ENCODE measurements around the gene CD40.

The CD40 gene

GRCh38 chr20:46156065-46156464 lies 38.0 kb downstream of the CD40 start:
- no peak for DNase-seq
- no peak for ATAC-seq (replicated peaks)
- H3K27ac Mint-ChIP-seq: no peak overlapping the region
- peaks cover 18 to 19% of the 10 kb centered on the region in 2 donors for H3K27me3 Mint-ChIP-seq
- no peaks in the 10 kb centered on the region for H3K36me3 Mint-ChIP-seq
- no peaks in the 10 kb centered on the region for H3K9me3 Mint-ChIP-seq
- H3K4me1 Mint-ChIP-seq: no peaks in the 10 kb centered on the region
- no peak overlapping the region for H3K4me3 Mint-ChIP-seq

GRCh38 chr20:46157076-46157592 lies 39.0 kb downstream of the CD40 start:
- ATAC-seq (replicated peaks) (no peak), DNase-seq (no peak)
- Mint-ChIP-seq H3K4me3 (no peak overlapping the region), H3K9me3 (no peaks in the 10 kb centered on the region), H3K27me3 (peaks cover 25 to 26% of the 10 kb centered on the region in 2 donors), H3K27ac (no peak overlapping the region), H3K4me1 (no peaks in the 10 kb centered on the region), H3K36me3 (no peaks in the 10 kb centered on the region)

DNA sequence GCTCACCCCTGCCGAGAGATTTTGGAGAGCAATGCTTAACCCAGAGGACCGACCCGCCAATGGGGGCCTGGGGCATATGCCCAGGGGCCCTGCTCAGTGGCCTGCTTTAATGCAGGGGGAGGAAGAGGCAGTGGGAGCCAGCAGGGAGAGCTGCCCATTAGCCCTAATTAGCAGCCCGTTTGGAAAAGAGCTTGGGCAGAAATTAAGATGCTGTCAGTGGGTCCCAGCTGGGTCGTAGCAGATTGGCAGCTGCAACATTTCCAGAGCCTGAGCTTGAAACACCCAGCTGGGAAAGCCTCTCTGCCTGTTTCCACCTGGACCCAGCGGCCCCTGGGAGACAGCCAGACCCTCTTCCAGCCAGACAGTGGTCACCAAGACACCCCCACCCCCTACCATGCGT lies 39.5 kb downstream of the CD40 start:
- no peak for ATAC-seq (replicated peaks)

GRCh38 chr20:46158476-46158987 lies 40.4 kb downstream of the CD40 start:
- Mint-ChIP-seq H3K27ac (no peak overlapping the region), H3K36me3 (no peaks in the 10 kb centered on the region), H3K9me3 (no peaks in the 10 kb centered on the region), H3K27me3 (peaks cover 34 to 39% of the 10 kb centered on the region in 2 donors), H3K4me3 (no peak overlapping the region), H3K4me1 (no peaks in the 10 kb centered on the region)
- DNase-seq: no peak
- ATAC-seq (replicated peaks): no peak

More for the DNA sequence above, 39.5 kb downstream of the CD40 start:
- H3K36me3 Mint-ChIP-seq: no peaks in the 10 kb centered on the region
- no peak overlapping the region for H3K4me3 Mint-ChIP-seq
- no peaks in the 10 kb centered on the region for H3K4me1 Mint-ChIP-seq
- peaks cover 30 to 31% of the 10 kb centered on the region in 2 donors for H3K27me3 Mint-ChIP-seq
- H3K9me3 Mint-ChIP-seq: no peaks in the 10 kb centered on the region
- DNase-seq: no peak
- H3K27ac Mint-ChIP-seq: no peak overlapping the region

- peak; percentile 51 to 68 for ATAC-seq (replicated peaks)
- no peaks in the 10 kb centered on the region for H3K36me3 Mint-ChIP-seq
- peaks cover 40 to 46% of the 10 kb centered on the region in 2 donors for H3K27me3 Mint-ChIP-seq
Observed at GRCh38 chr20:46159101-46159897, 41.2 kb downstream of the CD40 start.

DNA sequence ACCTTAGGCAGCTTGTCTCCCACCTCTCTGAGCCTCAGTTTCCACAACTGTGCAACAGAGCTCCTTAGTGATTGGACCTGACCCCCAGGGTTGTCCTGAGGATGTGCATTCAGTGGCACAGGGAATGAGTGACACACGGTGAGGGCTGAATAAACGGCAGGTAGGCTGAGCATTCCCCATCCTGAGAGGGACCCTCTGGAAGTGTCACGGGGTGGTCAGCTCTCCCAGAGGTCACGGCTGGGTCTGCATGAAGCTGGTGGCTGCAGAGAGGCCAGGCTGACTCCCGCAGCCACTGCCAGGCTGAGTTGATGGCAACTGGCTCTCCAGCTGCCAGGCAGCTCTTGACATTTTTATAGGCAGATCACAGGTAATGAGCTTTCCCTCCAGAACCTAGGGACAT lies 42.5 kb downstream of the CD40 start:
- Mint-ChIP-seq H3K4me3 (no peak overlapping the region), H3K9me3 (no peaks in the 10 kb centered on the region), H3K4me1 (no peaks in the 10 kb centered on the region), H3K27ac (no peak overlapping the region), H3K27me3 (peaks cover 39 to 42% of the 10 kb centered on the region in 2 donors), H3K36me3 (no peaks in the 10 kb centered on the region)
- DNase-seq: no peak
- no peak for ATAC-seq (replicated peaks)

More at GRCh38 chr20:46159101-46159897, 41.2 kb downstream of the CD40 start:
- Mint-ChIP-seq H3K27ac (no peak overlapping the region), H3K4me3 (no peak overlapping the region), H3K4me1 (no peaks in the 10 kb centered on the region), H3K9me3 (no peaks in the 10 kb centered on the region)
- no peak for DNase-seq

GRCh38 chr20:46161921-46162320 lies 43.8 kb downstream of the CD40 start:
- no peak for ATAC-seq (replicated peaks)
- no peak overlapping the region for H3K4me3 Mint-ChIP-seq
- no peaks in the 10 kb centered on the region for H3K9me3 Mint-ChIP-seq
- no peak for DNase-seq
- no peak overlapping the region for H3K27ac Mint-ChIP-seq
- peaks cover 51 to 54% of the 10 kb centered on the region in 2 donors for H3K27me3 Mint-ChIP-seq
- no peaks in the 10 kb centered on the region for H3K4me1 Mint-ChIP-seq
- no peaks in the 10 kb centered on the region for H3K36me3 Mint-ChIP-seq

DNA sequence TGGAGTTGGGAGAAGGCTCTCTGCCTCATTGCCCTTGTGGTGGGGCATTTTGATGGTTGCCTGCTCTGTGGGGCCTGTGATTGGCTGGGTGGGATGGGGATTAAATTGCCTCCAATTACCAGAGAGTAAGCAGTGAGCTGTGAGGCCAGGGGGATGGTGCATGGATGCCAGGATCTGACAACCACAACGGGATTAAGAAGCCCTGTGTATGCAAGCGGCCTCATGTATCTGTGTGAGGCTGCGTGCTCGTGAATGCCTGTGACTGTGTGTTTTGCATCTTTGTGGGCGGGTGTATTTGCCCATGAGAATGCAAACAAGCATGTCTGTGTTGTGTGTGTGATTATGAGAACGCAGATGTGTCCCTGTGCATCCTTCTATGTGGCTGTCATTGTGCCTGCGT lies 46.1 kb downstream of the CD40 start:
- Mint-ChIP-seq H3K9me3 (no peaks in the 10 kb centered on the region), H3K27me3 (peaks cover 56 to 70% of the 10 kb centered on the region in 2 donors), H3K4me1 (no peaks in the 10 kb centered on the region), H3K36me3 (no peaks in the 10 kb centered on the region), H3K27ac (no peak overlapping the region), H3K4me3 (no peak overlapping the region)
- ATAC-seq (replicated peaks) (no peak), DNase-seq (no peak)

- no peak for ATAC-seq (replicated peaks)
- no peak for DNase-seq
- no peaks in the 10 kb centered on the region for H3K36me3 Mint-ChIP-seq
- no peak overlapping the region for H3K4me3 Mint-ChIP-seq
- peaks cover 61 to 65% of the 10 kb centered on the region in 2 donors for H3K27me3 Mint-ChIP-seq
- H3K27ac Mint-ChIP-seq: no peak overlapping the region
- no peaks in the 10 kb centered on the region for H3K9me3 Mint-ChIP-seq
- H3K4me1 Mint-ChIP-seq: no peaks in the 10 kb centered on the region
Observed at GRCh38 chr20:46167080-46167479, 49.0 kb downstream of the CD40 start.

DNA sequence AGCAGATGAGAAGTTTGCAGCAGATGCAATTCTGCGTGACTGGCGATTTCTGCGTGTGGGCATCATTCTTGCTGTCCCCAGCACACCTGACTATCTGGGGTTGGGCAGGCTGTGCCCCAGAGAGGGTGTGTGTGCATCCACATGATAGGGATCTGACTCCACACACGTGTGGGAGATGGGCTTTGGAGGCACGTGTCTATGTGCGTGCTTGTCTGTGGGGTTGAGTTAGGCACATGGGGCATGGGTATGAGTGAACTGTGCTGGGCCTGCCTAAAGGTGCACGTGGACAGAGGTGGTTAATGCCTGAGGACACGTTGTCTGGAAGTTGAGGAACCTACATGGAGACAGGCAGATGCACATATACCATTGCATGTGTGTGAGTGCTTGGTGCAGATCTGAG lies 50.3 kb downstream of the CD40 start:
- DNase-seq (no peak), ATAC-seq (replicated peaks) (no peak)
- Mint-ChIP-seq H3K4me3 (no peak overlapping the region), H3K27me3 (peaks cover 63 to 64% of the 10 kb centered on the region in 2 donors), H3K9me3 (no peaks in the 10 kb centered on the region), H3K4me1 (no peaks in the 10 kb centered on the region), H3K36me3 (no peaks in the 10 kb centered on the region), H3K27ac (no peak overlapping the region)

DNA sequence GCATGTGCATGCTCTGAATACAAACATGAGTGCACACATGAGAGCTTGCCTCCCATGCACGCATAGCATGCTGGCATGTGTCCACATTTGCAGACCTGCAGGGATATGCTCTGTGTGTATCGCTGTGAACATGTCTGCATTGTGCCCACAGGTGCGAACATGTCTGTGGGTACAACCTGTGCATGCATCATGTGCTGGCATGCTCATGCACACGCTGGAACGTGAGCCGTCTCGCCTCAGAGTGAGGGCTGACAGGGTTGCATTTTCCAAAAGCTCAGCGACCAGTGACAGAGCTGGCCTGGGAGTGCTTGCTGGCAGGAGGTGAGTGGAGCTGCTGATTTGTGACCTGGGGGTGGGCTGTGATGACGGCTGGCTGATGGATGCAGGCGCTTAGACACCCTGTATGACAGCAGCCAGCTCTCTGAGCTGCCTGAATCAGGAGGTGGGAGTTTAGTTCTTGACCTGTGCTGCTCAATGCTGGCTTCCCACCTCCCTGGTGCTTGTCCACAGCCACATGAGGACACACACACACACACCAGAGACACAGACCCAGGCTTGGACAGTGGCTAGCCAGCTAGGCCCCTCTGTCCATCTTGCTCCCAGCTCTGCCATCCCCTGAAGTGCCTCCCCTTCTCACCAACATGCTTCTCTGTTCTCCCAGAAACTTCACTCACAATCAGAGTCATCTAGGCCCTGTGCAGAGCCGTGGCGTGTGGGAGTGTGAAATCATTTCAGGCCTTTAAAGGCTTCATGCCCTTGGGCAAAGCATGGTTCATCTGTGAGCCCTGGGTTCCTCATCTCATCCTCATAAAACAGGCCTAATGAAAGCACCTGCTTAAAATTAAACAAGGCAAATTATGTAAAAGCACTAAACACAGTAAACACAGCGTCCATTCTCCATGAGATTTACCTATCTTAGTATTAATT lies 51.4 kb downstream of the CD40 start:
- Mint-ChIP-seq H3K27me3 (peaks cover 62 to 65% of the 10 kb centered on the region in 2 donors), H3K4me1 (no peaks in the 10 kb centered on the region), H3K27ac (no peak overlapping the region), H3K4me3 (no peak overlapping the region), H3K36me3 (no peaks in the 10 kb centered on the region), H3K9me3 (no peaks in the 10 kb centered on the region)
- ATAC-seq (replicated peaks): no peak
- no peak for DNase-seq

- ATAC-seq (replicated peaks) (no peak), DNase-seq (no peak)
- Mint-ChIP-seq H3K27me3 (peaks cover 63 to 70% of the 10 kb centered on the region in 2 donors), H3K27ac (no peak overlapping the region), H3K9me3 (no peaks in the 10 kb centered on the region), H3K4me3 (no peak overlapping the region), H3K36me3 (no peaks in the 10 kb centered on the region), H3K4me1 (no peaks in the 10 kb centered on the region)
Observed at GRCh38 chr20:46171476-46171875, 53.4 kb downstream of the CD40 start.

DNA sequence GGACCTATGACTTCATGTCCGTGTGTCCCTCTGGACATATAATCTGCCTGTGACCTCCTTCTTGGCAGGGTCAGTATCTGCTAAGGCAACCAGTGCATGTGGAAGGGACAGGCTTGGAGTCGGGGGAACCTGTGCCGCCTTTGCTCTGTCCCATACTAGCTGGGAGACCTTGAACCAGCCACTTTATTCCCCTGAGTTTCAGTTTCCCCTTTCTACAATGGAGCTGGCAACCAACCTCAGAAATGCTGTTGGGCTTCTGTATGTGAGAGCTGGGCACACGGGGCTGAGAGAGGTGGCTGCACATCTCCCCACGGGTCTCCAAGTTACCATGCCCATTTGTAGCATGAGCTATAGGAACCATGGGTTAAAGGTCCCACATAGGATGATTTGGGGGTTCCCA lies 53.8 kb downstream of the CD40 start:
- DNase-seq: no peak

DNA sequence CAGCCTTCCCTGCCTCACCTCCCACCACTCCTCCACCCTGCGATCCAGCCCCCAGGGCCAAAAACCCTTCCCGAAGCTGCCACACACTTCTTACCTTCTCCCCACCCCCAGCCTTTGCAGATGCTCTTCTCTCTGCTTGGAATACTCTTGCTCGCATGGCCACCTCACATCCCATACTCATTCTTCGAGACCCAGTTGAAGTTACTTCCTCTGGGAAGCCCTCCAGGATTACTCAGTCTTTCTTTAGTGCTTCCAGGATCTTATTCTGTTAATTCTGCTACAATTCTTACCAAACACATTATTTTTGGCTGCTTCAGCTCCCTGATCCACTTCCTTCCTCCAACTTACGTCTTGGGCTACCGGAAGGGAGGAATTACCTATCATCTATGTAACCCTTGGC lies 54.3 kb downstream of the CD40 start:
- Mint-ChIP-seq H3K4me1 (no peaks in the 10 kb centered on the region), H3K4me3 (no peak overlapping the region), H3K36me3 (no peaks in the 10 kb centered on the region), H3K9me3 (no peaks in the 10 kb centered on the region), H3K27ac (no peak overlapping the region), H3K27me3 (peaks cover 63 to 66% of the 10 kb centered on the region in 2 donors)
- ATAC-seq (replicated peaks) (no peak), DNase-seq (no peak)

More for the DNA sequence above, 53.8 kb downstream of the CD40 start:
- Mint-ChIP-seq H3K4me3 (no peak overlapping the region), H3K9me3 (no peaks in the 10 kb centered on the region), H3K27me3 (peaks cover 63 to 69% of the 10 kb centered on the region in 2 donors), H3K27ac (no peak overlapping the region), H3K4me1 (no peaks in the 10 kb centered on the region), H3K36me3 (no peaks in the 10 kb centered on the region)
- no peak for ATAC-seq (replicated peaks)
